Parathyroid adenoma (tissue), 2 donors: Measurements from ENCODE around the gene GGT5.
A peak's percentile ranks its signal among the peaks of the same experiment; 100 is the strongest.
"Not testable (repeated sequence)": the region's sequence is repeated elsewhere in the genome, so short reads cannot be mapped to it uniquely, and the experiment has no call there.

Experiments used
- H2AFZ ChIP-seq: fragments of 300-600 bp; sonication (generic); one replicate; pipeline ENCODE4 v1.7.0; 2017; ENCODE audit warnings: antibody characterized with exemption, mild to moderate bottlenecking
- H3K27ac ChIP-seq: fragments of 300-600 bp; sonication (generic); one replicate; pipeline ENCODE4 v1.7.0; 2017
- H3K27me3 ChIP-seq: fragments of 300-600 bp; sonication (generic); one replicate; pipeline ENCODE4 v1.7.0; 2017; ENCODE audit warnings: low read length; ENCODE audit not compliant: control insufficient read depth, insufficient read depth
- H3K36me3 ChIP-seq: fragments of 300-600 bp; sonication (generic); one replicate; pipeline ENCODE4 v1.7.0; 2017; ENCODE audit warnings: low read length; ENCODE audit not compliant: control insufficient read depth, insufficient read depth
- H3K4me1 ChIP-seq: fragments of 300-600 bp; sonication (generic); one replicate; pipeline ENCODE4 v1.7.0; 2017; ENCODE audit warnings: control low read depth
- H3K4me2 ChIP-seq: fragments of 300-600 bp; sonication (generic); one replicate; pipeline ENCODE4 v1.7.0; 2017; ENCODE audit warnings: low read length
- H3K4me3 ChIP-seq: fragments of 300-600 bp; sonication (generic); one replicate; pipeline ENCODE4 v1.7.0; 2017; ENCODE audit warnings: low read depth, low read length
- H3K79me2 ChIP-seq: fragments of 300-600 bp; sonication (generic); one replicate; pipeline ENCODE4 v1.7.0; 2017; ENCODE audit warnings: control low read depth
- H3K9ac ChIP-seq: fragments of 300-600 bp; sonication (generic); one replicate; pipeline ENCODE4 v1.7.0; 2017; ENCODE audit warnings: mild to moderate bottlenecking
- H3K9me3 ChIP-seq: fragments of 300-600 bp; sonication (generic); one replicate; pipeline ENCODE4 v1.7.0; 2017; ENCODE audit warnings: low read length; ENCODE audit not compliant: control insufficient read depth
- CTCF ChIP-seq: fragments of 300-600 bp; sonication (generic); IDR thresholded peaks from one replicate; pipeline ENCODE4 v1.7.0; 2017; ENCODE audit warnings: antibody characterized with exemption, mild to moderate bottlenecking
- donor health status: primary hyperparathyroidism.

The GGT5 gene

DNA sequence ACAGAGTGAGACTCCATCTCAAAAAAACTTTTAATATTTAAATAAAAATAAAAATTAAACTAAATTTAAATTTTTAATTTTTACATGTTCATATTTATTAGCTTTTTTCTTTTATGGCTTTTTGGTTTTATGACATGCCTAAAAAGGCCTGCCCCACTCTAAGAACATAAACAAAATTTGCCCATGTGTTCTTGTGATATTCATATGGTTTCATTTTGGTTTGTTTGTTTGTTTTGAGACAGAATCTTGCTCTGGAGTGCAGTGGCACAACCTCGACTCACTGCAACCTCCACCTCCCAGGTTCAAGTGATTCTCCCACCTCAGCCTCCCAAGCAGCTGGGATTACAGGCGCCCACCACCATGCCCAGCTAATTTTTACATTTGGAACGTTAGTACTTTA is 35.9 kb downstream of the GGT5 start:
- no peak overlapping the region for H2AFZ ChIP-seq
- H3K4me2 ChIP-seq = no peak overlapping the region
- H3K79me2 ChIP-seq = no peaks in the 10 kb centered on the region
- no peaks in the 10 kb centered on the region for H3K9me3 ChIP-seq
- H3K4me1 ChIP-seq = no peaks in the 10 kb centered on the region
- TF ChIP-seq CTCF = no peak
- H3K9ac ChIP-seq = no peak overlapping the region
- no peak overlapping the region for H3K27ac ChIP-seq
- H3K36me3 ChIP-seq = no peaks in the 10 kb centered on the region
- H3K27me3 ChIP-seq = no peaks in the 10 kb centered on the region
- no peak overlapping the region for H3K4me3 ChIP-seq

GRCh38 chr22:24208012-24208749 is 36.7 kb downstream of the GGT5 start:
- no peaks in the 10 kb centered on the region for H3K4me1 ChIP-seq

GRCh38 chr22:24207264-24208011 is 37.4 kb downstream of the GGT5 start:
- H3K27ac ChIP-seq = peak overlapping the region; percentile 61
- H3K27me3 ChIP-seq = no peaks in the 10 kb centered on the region
- H3K79me2 ChIP-seq = no peaks in the 10 kb centered on the region
- no peak for TF ChIP-seq CTCF
- no peak overlapping the region for H3K9ac ChIP-seq
- no peak overlapping the region for H2AFZ ChIP-seq
- no peaks in the 10 kb centered on the region for H3K4me1 ChIP-seq
- H3K36me3 ChIP-seq = no peaks in the 10 kb centered on the region
- H3K4me2 ChIP-seq = no peak overlapping the region
- H3K9me3 ChIP-seq = no peaks in the 10 kb centered on the region
- H3K4me3 ChIP-seq = no peak overlapping the region

More at GRCh38 chr22:24208012-24208749, 36.7 kb downstream of the GGT5 start:
- Histone ChIP-seq H3K9me3 (no peaks in the 10 kb centered on the region), H3K36me3 (no peaks in the 10 kb centered on the region), H3K4me3 (no peak overlapping the region), H3K27me3 (no peaks in the 10 kb centered on the region), H3K9ac (no peak overlapping the region), H3K79me2 (no peaks in the 10 kb centered on the region), H3K4me2 (no peak overlapping the region), H2AFZ (no peak overlapping the region), H3K27ac (peak overlapping the region; percentile 72)
- no peak for TF ChIP-seq CTCF

DNA sequence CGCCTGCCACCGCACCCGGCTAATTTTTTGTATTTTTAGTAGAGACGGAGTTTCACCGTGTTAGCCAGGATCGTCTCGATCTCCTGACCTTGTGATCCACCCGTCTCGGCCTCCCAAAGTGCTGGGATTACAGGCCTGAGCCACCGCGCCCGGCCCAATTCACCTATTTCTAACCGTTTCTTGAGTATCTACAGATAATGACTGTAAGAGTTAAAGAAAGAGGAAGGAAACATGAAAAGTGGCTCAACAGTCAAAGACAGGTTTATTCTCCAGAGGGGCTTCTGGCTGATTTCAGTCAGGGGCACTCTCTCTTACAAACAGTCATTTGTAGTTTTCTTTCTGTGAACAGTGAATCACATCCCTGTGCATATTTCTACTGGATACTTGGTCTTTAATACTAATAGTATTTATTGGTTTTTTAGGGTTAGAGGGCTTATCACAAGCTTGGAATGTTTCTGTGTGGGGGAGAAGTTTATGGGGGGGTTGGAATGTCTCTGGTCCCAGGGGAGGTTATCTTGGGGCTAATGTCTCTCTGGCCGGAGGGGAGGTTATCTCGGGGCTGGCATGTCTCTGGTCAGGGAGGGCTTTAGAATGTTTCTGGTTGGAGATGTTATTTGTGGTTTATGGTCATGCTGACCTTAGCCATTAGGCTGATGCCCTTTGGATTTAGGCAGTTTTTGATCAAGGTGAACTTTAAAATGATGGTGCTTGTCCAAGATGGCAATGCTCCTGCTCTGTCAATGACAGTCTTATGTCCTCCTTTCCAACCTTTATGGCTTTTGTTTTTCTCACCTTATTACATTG is 38.2 kb downstream of the GGT5 start:
- not testable (repeated sequence) for H3K4me3 ChIP-seq, H3K27me3 ChIP-seq, H3K4me2 ChIP-seq, H3K36me3 ChIP-seq, H3K4me1 ChIP-seq, H3K9me3 ChIP-seq, H3K79me2 ChIP-seq, H2AFZ ChIP-seq, H3K9ac ChIP-seq
- H3K27ac ChIP-seq = peak overlapping the region; percentile 61
